Right hindlimb (tissue), 1 donor: Measurements from ENCODE around the gene ACOX3.
A peak's percentile ranks its signal among the peaks of the same experiment; 100 is the strongest.

Experiments
- DNase-seq: peaks from one replicate; pipeline ENCODE4 v3.0.0-alpha.2; 2018

ACOX3 gene

DNA sequence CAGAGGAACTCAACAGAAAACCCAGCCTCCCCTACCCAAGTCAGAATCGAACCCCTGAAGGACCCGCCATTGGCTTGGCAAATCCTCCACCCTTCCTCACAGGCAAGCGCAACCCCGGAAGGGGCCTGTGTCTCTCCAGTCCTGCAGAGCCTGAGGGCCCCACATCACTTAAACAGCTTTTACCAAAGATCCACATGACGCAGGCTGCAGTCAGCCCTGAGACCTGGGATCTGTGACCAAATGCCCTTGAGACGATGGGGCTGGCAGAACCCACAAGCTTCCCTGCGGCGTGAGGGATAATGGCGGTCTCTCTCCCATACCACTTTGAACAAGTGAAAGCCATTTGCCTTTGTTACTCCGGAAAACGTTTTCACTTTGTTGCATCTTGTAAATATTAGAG is 54.9 kb downstream of the ACOX3 start:
- no peak for DNase-seq

DNA sequence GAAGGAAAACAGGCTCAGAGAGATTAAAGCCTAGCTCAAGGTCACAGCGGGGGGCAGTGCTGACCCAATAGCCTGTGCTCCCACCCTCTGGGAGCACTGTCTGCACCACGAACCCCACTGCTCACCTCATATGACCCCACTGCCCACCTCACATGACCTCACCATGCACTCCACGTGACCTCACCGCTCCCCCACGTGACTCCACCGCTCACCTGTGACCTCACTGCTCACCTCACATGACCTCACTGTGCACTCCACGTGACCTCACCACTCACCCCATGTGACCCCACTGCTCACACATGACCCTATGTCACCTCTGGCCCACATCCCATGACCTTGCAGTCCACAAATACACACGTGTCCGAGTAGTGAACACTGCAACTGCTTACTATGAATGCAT is 55.4 kb downstream of the ACOX3 start:
- no peak for DNase-seq

DNA sequence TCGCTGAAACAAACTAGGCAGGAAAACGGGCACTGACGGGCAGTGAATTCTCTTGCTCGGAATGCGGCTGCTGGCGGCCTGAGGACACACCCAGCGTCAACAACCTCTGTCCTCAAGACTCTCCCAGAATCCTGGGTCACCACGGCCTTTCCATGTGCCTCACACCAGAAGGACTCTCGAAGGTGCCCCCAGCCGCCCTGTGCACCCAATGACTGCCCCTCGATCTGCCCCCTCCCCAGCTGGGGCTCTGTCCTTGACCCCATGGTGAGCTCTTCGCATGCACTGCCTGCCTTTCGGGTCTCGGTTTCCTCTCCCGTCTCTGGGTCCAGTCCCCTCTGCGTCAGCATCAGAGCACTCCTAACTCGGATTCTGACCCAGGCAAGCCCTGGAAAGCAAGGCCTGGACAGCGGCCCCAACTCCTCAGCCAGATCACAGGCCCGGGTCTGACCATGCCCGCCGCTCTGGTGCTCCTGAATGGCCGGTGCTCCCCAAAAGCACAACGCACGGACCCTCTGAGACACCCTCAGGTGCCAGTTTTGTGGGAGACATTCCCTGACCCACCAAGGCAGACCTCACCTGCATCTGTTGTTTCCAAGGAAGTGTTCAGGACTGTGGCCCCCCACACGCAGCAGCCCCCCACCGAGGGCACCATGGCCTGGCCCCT is 56.0 kb downstream of the ACOX3 start:
- DNase-seq, result no peak

DNA sequence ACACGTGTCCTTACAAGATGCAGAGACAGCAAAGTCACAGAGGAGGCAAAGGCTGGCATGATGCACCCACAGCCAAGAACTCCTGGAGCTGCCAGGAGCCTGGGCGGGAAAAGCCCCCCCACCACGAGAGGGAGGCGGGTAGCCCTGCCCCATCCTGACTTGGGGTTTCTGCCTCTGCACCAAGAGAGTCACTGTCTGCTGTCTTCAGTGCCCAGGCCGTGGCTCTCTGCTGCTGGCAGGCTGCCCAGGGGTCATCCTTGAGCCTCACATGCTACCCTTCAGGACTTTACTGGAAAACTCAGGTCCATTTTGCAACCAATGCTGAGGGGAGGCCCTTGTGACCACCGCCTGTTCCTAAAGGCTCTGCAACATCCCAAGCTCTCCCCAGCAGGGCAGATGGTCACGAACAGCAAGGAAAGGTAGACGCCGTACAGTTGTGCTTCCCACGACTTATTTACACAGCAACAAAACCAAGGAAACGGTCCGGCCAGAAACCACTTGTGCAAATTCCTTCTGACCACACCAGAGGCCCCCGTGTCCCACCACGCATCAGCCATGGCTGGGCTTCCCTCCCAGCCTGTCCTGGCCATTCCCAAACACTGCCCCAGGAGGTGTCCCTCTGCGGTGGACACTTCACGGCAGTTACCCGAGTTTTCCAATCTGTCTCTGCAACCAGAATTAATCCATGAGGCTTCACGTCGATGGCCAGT is 56.9 kb downstream of the ACOX3 start:
- DNase-seq, result peak; percentile 87

DNA sequence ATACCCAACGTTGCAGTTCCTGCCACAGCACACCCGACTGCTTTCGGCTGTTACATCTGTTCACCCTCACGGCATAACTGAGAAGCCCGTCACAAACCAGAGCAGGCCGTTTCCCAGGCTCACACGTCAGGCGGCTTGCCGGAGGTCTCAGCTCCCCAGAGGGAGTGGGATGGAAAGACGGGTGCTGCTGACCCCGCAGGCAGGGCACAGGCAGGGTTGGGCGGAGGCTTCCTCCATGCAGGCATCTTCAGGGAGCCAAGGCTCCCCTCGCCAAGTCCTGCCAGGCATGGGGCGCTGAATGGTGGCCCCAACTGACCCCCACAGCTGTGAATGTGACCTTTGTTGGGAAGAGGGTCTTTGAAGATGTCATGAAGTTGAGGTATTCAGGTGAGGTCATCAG is 57.5 kb downstream of the ACOX3 start:
- DNase-seq, result no peak

GRCh38 chr4:8381814-8382581 is 58.5 kb downstream of the ACOX3 start:
- DNase-seq, result no peak

- no peak for DNase-seq
Measured at GRCh38 chr4:8380511-8381415, 59.8 kb downstream of the ACOX3 start.

- no peak for DNase-seq
Measured at GRCh38 chr4:8379771-8380170, 60.8 kb downstream of the ACOX3 start.

GRCh38 chr4:8379281-8379680 is 61.2 kb downstream of the ACOX3 start:
- no peak for DNase-seq

GRCh38 chr4:8378776-8379175 is 61.7 kb downstream of the ACOX3 start:
- no peak for DNase-seq

DNA sequence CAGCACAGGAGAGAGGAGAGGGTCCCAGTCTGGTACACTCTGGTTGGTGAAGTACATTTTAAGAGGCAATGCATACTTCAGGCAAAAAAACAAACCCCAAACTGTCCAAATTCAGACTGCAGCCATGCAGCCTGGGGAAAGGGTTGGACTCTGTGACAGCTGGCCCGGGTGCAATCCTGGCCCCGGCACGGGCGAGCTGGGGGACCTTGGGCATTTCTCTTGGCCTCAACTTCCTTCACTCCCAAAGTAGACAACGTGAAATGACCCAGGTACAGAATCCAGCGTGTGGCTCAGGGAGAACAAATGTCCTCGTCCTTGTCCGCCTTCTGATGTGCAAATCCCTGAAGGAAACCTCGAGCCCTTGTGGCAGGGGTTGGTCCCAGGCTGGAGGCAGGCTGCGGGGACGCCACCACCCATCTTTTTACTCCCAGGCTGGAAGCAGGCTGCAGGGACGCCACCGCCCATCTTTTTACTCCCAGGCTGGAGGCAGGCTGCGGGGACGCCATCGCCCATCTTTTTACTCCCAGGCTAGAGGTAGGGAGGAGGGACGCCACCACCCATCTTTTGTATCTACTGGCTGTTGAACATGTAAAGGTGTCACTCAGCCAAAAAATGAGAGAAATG is 62.3 kb downstream of the ACOX3 start:
- DNase-seq, result no peak

- no peak for DNase-seq
Measured at GRCh38 chr4:8377103-8378075, 63.1 kb downstream of the ACOX3 start.

GRCh38 chr4:8376361-8377102 is 64.0 kb downstream of the ACOX3 start:
- no peak for DNase-seq

DNA sequence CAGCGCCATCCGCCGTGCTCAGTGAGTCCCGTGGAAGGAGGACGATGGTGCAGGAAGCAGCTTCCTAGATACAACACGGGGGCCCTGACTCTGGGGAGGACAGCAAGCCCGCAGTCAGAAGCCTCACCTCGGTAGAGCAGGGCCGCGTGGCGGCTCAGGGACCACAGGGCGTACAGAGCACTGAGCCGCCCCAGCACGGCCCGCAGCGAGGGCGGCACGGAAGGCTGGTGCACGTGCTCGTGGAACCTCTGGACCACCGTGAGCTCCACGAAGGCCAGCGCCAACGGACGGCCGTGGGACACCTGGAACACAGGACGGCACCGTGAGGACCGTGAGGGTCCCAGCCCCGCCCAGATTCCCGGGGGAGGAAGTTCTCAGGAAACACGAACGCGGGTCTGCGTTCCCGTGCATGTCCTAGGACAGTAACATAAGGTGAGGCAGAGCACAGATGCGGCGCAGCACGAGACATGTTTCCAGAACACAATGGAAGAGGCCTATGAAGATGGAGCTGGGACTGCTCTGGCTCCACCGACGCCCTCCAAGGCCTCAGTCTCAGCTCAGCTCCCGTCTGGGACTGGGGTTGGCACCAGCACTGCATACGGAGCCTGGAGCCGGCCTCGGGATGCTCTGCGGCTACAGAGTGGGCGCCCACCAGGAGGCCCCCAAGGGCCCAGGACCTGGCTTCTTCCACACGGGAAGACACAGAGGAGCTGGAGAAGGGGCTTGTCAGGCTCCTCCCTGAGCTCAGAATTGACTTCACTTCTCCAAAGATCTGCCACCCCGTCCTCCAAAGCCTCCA is 65.5 kb downstream of the ACOX3 start:
- no peak for DNase-seq

DNA sequence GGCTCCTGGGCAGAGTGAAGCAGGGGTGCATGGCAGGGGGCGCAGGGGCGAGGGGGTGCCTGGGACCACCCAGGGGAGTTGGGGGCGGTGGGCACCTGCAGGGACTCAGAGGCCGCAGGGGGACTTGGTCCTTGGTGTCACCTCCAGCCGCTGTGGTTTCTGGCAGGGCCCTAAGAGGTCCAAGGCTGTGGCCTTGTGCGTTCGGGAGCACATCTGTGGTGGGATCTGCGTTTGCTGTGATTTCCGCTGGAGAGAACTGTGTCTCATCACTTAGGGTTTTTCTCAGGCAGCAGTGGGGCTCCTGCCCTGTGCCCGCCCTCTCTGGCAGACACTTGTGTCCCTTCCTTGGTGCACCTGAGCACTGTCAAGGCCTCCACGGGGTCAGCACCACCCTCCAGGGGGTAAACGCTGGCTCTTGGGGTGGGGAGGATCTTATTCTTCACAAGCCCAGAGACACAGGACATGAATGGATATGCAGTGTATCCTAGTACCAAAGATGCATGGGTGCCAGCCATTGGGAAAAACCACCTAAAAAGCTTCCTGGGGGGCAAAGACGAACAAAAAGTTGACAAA is 66.5 kb downstream of the ACOX3 start:
- no peak for DNase-seq

DNA sequence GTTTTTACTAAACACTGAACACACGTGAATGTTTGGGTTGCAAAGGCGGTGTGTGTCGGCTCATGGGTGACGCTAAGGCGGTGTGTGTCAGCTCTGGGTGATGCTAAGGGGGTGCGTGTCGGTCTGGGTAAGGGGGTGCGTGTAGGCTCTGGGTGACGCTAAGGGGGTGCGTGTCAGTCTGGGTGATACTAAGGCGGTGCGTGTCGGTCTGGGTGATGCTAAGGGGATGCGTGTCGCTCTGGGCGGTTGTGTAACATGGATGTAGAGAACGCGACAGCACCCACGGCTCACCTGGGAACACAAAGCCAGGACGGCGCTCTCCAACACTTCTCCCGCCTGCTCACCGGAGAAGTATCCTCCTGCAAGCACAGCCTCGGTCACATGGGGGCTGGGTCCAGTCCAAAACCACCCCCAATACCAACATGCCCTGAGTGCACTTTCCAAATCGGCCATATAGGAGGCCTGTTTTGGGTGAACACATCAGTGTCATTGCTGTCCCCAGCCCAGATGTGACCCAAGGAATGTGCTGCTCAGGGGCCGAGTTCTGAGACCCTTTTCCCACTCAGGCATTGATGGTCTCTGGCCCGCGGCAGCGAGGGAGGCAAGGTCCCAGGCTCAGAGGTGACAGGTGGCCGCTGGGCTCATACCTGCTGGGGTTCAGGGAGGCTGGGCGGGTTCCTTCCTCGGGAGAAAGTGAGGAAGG is 67.1 kb downstream of the ACOX3 start:
- DNase-seq, result no peak

- DNase-seq, result no peak
Measured at GRCh38 chr4:8372506-8372905, 68.0 kb downstream of the ACOX3 start.

DNA sequence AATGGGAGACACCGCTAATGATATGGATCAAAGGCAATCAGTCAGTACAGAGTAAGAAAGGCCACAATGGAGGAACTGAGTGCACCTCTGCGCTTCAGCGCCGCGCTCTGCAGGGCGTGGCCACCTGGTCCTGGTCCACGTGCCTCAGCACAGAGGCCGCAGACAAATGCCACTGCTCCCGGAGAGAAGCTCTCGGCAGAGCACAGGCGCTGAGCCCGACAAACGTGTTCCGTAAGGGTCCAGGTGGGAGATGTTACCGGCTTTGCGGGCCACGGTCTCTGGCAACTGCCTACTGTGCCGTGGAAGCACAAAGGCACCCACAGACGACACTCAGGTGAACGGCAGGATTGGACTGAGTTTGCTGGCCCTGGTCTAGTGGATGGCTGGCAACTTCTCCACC is 68.9 kb downstream of the ACOX3 start:
- DNase-seq, result no peak
